ENCODE measurements around the gene WDR5.

Gene WDR5

DNA sequence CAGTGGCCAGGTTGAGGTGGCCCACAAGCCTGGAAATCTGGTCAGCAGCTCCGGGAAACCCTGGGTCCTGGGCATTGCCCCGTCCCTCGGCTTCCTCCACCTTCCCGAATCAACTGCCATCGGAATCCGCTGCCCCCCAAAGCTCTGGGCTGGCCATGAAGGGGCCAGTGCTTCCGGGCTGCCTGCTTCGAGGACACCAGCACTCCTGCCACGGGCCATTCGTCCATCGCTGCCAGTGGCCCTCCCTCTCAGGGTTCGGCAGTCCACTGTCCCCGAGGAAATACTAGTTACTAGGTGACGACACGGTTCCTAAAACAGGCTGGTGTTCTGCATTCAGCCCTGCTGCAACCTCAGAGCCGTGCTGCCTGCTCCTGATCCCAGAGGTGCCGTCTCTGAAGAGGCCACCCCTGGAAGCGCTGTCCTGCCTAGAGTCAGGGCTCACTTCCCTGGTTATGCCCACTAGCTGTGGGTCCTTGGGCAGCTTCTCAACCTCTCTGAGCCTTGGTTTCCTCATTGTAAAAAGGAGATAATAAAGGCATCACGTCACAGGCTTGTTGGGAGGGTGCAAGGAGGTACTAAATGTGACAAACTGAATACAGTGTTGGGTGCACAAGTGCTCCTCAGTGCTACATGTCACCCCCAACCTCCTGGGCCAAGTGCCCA, 3.5 kb upstream of the WDR5 start:
- no peak for DNase-seq (ENCODE audit: low spot score)

DNA sequence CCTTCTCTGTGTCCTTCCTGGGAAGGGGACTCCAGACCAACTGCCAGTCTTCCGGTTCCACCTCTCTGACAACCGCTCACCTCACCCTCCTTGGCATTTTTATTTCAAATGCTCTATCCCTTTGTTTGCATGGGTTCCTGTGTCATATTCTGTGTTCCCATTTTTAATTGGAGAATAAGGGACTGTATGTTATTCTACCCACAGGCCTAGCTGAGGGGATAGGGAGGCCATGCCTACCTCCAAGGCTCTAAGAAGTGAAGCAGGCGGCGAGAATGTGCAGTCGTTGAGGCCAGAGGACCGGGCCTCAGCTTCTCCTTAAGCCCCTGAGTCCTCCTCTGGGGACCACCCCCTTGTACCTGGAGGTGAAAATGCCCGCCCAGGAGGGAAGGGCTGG, 936 bp upstream of the WDR5 start:
- no peak for DNase-seq (ENCODE audit: low spot score)

DNA sequence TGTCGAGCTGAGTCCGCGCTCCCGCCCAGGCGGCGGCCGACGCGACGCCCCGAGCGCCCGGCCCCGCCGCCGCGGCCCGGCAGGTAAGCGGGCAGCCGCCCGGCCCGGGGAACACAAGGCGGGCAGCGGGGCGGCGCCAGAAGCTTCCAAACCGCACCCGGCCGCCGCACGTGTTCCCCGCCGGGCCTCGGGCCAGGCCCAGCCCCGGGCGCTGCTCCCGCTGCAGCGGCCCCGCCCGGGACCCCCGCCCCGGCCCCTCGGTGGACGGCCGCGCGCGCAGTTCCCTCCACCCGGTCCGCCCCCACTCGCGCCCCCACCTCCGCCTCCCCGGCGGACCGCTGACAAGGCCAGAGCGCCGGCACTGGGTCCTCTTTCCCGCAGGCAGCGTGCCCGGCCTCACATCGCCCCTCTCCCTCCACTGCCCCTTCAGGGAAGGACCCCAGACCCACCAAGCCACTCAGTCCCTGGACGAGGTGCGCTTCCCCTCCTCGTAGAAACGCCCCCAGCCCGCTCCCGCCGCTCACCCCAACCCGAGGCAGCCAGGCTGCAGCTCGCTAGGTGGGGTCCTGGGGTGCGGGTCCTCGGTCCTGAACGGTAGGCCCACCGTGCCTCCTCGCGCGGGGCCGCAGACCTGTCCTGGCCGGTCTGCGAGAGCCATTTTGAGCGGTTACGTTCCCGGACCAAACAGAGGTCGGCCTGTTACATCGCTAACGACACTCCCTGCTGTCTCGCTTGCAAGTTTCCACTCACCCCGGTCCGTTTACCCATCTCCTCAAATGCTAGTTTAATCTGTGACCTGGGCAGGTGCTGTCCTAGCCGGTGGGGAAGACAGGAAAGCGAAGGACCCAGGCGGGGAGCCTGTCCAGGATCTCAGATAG, 475 bp downstream of the WDR5 start:
- DNase-seq (ENCODE audit: low spot score): peak; percentile 19

DNA sequence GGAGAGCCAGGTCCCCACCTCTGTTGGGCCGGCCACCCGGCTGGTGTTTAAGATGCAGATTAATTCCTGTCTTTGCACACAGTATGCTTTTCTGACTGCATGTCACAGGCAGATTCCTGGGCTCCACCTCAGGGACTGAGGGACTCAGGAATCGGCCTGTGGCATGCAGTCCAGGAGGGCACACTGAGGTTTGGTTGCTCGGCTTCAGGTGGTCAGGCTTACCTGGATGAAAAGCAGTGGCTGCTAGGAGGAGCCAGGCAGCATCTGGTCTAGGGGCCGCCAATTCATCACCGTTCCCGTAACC, 1.1 kb downstream of the WDR5 start:
- DNase-seq (ENCODE audit: low spot score): no peak

DNA sequence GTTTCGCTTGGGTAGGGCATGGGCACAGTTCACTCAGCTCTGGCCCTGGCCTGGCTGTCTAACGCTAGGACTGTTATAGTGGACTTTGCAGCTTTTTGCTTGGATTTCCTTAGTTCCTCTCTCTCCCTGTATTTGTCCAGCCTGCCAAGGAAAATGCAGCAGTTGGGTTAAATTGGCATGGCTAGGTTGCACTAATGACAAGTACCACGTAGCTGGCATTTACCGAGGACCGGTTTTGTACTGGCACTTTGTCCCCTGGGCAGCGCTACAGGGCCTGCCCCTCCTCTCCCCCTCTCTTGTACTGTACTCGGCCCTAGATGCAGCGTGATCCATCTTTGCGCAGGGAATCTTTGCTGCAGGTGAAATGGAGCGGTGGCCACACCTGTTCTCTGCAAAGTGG, 2.4 kb downstream of the WDR5 start:
- no peak for DNase-seq (ENCODE audit: low spot score)

DNA sequence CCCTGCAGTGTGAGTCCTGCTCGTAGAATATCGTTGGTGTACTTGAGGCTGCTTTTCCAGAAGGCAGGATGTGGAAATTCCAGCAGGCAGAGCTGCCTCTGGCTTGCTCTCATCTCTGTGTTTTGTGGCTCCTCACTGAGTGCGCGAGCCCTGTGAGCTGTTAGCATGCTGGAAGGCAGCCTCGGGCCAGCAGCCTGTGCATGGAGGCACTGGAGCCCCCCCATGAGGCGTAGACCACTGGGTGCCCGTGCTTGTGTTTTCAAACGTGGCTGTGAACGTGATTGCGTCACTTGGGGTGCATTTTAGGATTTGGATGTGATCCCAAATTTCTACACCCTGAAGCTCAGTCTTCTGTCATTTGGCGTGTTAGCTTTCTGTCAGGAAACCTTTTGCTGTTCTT, 3.2 kb downstream of the WDR5 start:
- DNase-seq (ENCODE audit: low spot score): no peak

DNA sequence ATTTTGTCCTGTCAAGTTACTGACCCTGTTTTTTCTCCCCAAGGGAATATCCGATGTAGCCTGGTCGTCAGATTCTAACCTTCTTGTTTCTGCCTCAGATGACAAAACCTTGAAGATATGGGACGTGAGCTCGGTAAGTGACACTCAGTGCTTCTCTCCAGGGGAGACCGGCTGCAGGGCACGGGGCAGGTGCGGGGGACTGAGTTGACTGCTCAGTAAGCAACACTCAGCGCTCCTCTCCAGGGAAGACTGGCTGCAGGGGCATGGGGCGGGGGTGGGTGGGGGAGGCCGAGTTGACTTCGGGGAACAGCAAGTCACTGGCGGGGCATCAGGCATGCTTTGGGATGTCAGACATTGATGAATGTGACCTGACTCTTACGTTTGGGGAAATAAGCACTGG, 6.0 kb downstream of the WDR5 start:
- no peak for DNase-seq (ENCODE audit: low spot score)

DNA sequence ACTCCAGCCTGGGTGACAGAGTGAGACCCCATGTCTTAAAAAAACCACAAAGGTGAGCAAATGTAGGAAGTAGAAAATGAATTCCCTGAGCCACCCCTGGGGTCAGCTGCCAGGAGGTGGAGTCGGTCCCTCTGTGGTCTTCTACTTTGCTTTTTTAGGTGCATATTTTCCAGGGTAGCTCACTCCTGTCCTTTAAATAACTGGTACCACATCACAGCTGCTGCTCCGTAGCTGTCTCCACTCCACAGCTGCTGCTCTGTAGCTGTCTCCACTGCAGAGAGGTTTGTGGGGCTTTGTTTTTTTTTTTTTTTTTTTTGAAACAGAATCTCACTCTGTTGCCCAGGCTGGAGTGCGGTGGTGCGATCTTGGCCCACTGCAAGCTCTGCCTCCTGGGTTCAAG, 8.9 kb downstream of the WDR5 start:
- no peak for DNase-seq (ENCODE audit: low spot score)

DNA sequence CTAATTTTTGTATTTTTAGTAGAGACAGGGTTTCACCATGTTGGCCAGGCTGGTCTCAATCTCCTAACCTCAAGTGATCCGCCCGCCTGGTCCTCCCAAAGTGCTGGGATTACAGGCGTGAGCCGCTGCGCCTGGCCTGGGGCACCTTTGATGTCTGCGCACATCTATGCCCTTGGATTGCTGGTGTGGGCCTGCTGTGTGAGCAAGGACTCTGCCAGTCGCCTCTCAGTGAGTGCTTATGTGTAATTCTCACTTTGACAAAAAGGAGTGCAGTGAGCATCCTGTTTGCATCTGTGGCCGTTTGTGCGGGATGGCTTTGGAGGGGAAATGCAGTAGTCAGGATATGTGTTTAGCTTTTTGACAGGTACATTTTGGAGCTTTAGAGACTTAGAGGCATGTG, 9.4 kb downstream of the WDR5 start:
- DNase-seq (ENCODE audit: low spot score): no peak

DNA sequence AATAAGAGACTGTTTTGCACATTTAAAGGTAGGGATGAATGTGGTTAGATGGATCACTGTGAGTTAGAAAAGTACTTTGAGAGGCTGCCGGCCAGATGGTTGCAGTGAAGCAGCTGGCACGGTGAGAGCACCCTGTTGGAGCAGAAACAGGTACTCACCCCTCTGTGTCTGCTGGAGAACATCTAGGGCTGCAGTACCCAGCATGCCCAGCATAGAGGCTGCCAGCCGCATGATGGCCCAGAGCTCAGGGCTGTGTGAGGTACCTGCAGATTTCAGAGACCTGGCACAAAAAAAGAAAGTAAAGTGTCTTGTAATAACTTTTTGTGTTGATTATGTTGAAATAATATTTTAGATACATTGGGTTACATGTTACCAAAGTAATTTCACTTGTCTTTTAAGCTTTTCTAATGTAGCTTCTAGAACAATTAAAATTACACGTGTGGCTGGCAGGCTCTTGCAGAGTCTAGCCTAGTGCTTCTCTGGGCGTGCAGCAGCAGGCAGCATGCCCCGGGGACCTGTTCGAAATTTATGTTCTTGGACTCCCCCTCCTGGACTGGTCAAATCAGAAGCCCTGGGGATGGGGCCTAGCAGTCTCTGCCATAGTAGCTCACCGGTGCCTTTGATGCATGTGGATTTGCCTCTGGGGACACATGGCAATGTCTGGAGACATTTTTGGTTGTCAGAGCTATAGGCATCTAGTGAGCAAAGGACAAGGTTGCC, 11.1 kb downstream of the WDR5 start:
- no peak for DNase-seq (ENCODE audit: low spot score)

DNA sequence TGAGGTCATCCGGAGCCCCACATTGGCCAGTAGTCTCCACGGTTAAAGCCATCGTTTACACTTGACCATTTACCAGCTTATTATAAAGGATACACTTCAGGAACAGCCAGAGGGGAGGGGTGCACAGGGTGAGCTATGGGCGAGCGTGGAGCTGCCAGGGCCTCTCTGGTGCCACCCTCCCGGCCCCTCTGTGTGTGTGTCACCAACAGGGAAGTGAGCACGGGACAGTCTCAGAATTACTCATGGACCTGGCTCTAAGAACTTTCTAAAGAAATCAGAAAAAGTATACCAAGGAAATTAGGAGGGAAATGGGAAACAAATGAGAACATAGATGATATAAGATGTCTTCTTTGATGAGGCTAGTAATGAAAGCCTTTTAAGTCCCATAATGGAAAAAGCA, 13.5 kb downstream of the WDR5 start:
- no peak for DNase-seq (ENCODE audit: low spot score)

DNA sequence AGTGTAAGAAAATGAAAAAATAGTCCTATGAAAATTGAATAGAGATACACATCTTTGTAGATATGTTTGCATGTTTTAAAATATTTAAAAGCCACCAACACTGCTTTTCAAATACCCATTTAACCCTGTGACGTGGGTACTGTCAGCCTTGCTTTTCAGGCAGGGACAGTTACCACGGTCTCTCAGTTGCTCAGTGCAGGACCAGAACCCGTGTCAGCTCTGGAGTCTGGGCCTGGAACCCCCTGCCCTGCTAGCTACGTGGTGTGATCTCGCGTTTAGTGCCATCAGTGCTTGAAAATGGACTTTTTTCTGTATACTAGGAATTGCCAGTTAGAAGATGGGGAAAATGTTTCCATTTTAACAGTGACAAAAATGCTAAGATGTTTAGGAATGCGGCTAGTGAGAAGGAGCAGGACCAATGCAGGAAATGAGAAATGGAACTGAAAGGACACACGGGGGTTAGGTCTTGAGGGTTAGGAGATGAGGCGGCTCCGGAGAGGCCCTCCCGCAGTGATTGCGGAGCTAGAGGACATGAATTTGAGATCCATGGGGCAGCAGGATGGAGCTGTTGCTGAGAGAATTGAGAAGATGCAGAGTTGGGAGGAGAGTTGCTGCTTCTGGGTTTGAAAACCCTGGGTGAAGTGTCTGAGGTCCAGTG, 14.8 kb downstream of the WDR5 start:
- no peak for DNase-seq (ENCODE audit: low spot score)

DNA sequence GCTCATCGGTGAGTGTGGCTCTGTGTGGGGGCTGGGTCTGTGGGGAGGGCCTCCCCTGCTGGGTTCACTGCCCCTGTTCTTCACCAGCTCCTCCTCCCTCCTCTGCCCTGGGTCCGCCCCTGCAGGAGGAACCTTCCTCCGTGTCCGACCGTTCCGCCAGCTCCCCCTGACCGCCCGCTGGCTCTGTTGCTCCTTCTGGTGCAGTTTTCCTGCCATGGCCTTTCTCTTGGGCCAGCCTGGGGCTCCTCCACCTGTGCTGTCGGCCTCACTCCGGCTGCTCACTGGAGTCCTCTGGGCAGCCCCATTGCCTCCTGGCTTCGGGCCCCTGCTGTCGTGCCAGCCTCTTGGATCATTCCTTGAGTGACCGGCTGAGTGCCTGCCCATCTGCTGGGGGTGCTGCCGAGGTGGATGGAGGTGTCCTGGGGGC, 16.2 kb downstream of the WDR5 start:
- DNase-seq (ENCODE audit: low spot score): no peak

DNA sequence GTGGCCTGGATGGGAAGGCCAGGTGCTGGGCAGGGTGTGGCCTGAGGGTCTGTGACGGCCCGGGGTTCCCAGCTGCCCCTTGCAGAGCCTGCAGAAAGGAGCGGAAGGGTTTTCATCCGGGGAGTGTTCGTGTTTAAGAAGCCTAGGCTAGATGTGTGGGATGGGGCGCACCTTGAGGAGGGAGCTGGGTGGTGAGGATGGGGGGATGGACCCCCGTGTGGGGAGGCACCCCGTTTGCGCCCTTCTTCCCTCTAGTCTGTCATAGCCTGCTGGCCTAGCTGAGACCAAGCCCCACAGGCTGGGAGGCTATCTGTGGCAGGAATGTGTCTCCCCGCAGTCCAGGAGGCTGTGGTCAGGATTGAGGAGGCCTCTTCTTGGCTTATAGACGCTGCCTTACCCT, 16.6 kb downstream of the WDR5 start:
- no peak for DNase-seq (ENCODE audit: low spot score)

DNA sequence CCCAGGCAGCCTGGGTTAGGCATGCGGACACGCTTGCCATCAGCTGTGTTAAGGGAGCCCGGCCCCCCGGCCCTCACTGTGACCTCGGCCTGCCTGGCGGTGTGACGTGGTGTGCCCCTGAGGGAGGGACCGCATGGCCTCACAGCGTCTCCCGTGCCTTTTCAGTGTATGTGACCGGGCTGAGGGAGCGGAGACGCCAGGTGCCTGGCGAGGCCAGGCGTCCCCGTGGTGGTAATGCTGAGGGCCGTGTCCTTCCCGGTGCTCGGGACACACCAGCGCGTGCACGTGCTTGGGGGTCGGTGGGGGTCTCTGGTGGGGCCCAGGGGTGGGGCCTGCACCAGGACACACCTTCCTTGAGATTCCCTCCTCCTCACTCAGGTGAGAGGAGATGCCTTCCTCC, 17.6 kb downstream of the WDR5 start:
- no peak for DNase-seq (ENCODE audit: low spot score)

DNA sequence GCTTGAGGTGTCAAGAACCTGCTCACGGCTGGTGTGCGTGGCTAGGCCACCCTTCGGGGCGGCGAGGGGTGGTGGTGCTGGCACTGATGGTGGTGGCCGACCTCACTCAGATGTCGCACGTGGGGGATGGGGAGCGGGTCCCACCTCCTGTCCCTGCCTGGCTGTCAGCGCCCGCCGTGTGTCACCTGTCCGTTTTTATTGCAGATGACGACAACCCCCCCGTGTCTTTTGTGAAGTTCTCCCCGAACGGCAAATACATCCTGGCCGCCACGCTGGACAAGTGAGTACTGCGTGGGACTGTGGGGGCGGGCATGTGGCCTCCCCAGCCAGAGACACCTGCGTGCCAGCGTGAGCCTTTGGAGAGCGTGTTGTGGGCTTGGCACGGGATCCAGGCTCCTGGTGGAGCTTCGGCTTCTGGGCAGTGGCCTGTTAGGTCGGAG, 18.4 kb downstream of the WDR5 start:
- no peak for DNase-seq (ENCODE audit: low spot score)

DNA sequence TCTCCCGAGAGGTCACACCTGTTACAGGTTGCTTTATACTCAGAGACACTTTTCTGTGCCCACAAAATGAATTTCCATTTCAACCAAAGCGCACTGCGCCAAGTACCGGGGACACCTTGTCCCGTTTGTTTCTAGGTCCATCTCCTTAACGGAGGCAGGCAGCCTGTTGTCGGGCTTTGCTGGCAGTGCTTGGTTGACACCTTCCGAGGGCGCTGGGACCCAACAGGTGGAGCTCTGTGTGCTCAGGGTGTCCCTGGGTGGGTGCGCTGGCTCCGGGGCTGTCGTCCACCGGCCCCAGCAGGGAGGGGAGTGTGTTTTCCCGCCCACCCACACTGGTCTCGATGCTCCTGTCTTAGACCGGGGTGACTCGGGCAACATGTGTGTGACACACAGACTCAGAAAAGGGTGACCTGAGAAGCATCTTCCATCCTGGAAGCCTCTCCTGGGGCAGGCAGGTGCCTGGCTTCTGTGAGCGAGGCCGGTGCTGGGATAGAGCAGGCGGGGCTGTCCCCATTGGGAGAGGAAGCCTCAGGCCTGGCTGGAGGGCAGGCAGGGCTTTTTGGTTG, 20.0 kb downstream of the WDR5 start:
- no peak for DNase-seq (ENCODE audit: low spot score)

DNA sequence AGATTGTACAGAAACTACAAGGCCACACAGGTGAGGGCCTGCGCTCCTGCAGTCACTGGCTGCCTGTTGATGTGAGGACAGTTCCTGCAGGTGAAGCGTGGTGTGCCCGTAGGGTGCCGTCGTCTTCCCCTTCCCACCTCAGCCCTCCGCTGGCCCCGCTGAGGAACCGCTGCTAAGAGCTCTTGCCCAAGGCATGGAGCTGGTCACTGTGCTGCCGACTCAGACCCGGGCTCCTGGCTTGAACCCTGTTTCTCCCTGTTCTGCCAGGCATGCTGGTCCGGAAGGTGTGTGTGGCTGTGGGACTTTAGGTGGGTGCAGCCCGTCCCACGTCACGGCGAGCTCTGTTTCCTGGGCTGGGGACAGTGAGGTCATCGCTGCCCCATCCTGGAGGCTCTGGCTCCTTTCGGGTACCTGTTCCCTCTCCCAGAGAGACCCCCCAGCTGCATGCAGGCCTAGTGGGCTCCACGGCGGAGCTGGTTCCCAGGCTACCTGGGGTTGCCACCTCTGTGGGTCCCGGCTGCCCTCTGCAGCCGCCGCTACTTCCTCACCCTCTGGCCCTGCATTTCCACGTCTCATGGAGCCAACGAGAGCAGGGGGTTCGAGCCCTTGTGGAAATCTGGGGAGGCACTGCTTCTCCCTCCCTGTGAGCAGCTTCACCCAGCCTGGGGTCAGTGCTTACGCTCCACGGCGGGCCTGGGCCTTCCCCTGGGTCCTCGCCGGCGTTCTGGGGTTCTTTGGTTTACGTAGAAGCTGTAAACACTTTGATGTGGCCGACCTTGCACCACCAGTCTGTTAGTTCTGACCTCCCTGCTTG, 20.9 kb downstream of the WDR5 start:
- no peak for DNase-seq (ENCODE audit: low spot score)

DNA sequence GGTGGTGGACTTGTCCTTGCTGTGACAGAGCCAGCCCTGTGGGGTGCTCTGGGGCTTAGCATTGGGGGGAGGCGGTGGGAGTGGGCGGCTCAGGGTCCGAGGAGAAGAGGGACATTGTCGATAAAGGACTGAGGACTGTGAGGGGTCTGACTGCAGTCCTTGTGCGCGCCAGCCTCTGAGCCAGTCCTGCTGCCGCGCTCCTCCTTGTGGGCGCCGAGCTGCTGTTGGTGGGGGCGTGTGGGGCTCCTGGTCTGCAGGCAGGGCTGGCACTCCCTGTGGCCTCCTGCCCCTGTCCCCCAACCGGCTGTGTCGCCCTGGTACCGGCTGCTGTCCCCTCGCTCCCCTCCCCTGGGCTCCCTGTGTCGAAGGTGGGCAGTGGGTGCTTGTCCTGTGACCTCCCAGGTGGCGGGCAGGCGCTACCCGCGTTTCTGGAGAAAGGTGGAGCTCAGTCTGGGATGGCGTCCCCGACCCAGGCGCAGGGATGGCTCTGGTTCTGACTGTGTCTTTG, 21.6 kb downstream of the WDR5 start:
- DNase-seq (ENCODE audit: low spot score): no peak

DNA sequence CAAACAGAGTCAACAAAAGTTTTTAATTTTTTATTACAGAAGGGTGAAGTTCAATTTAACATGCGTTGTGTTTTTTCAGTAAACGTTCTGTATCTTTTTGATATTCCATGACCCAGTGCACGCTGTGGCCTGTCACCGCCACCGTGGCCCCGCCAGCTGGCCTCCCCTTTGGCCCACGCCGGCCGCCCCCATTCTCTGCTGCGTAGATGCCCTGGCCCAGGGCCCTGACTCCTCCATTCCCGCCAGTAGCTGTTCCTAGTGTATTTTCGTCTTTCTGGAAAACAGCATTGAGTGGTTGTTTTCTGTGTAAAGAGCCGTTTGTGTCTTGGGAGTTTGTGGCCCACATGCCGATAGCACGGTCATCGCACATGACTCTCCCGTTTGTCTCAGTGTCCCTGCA, 22.4 kb downstream of the WDR5 start:
- peak; percentile 43 for DNase-seq (ENCODE audit: low spot score)

DNA sequence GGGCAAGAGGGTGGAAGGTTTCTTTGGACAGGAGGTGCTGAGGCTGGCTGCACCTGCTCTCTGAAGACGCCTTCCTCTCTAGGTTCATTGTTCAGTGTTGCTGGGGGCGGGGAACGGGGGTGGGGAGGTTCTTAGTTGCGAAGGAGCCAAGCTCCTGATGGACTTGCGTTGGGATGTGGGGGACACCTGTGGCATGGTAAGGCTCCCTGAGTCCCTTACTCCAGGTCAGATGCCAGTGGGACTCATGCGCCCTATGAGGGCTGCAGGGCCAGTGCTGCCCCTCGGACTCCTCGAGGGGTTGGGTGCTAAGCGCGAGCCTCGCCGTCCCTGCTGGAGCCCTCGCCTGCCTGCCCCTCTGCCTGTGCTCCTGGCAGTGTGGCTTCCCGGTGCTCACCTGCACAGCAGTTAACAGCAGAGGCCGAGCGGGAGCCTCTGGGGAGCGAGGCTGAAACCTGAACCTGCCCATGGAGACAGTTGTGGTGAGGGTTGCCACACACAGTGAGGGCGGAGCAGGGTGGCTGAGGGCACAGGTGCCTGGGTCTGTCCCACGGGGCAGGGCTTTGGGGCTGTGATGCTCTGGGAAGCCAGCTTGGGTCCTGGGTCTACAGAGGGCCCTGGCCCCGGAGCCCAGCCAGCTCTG, 23.0 kb downstream of the WDR5 start:
- DNase-seq (ENCODE audit: low spot score): no peak
